ENCODE results near the gene POF1B. TPM values are rescaled to one million over a fixed set of nuclear protein-coding genes. Genes with fewer than 3 reads are reported as not detected.

The POF1B gene, protein sequence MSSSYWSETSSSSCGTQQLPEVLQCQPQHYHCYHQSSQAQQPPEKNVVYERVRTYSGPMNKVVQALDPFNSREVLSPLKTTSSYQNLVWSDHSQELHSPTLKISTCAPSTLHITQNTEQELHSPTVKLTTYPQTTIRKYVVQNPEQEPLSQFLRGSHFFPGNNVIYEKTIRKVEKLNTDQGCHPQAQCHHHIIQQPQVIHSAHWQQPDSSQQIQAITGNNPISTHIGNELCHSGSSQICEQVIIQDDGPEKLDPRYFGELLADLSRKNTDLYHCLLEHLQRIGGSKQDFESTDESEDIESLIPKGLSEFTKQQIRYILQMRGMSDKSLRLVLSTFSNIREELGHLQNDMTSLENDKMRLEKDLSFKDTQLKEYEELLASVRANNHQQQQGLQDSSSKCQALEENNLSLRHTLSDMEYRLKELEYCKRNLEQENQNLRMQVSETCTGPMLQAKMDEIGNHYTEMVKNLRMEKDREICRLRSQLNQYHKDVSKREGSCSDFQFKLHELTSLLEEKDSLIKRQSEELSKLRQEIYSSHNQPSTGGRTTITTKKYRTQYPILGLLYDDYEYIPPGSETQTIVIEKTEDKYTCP
- 4.7 TPM for total RNA-seq
- long read RNA-seq, partial matches to known transcripts, result 2 of 8 reads
- long read RNA-seq, other reads (novel, unspliced or antisense), result 3 of 8 reads

DNA sequence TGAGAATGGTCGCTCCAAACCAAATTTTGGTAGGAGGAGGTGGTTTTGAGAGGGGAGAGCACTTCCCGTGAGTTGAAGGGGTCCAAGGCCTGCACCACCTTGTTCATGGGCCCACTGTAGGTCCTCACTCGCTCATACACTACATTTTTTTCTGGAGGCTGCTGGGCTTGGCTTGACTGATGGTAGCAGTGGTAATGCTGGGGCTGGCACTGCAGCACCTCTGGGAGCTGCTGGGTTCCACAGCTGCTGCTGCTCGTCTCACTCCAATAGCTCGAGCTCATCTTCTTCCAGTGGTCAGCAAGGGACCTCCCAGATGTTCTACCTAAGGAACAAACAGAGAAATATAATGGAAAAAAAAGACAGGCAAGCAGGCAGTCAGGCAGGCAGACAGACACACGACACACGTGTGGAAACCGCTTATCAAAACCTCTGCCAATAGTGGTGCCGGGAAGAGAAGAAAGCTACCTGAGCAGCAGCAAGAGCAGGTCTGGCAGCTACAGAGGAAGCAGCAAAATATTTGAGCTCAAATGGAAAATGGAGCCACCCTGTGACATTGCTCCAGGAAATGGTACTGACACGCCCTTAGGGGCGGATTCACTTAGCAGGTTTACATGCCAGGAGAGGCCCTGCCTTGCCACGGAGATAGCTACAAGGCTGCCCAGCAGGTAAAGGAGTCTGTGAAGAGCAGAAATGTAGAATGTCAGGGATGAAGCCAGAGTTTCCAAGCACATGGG is at the start of gene POF1B:
Gene POF1B (minus strand): TSS at position 492 of the 734 bp plus-strand sequence. CDS start 211 bp downstream, at position 281.
- Histone ChIP-seq H3K9me3 (replicated peaks) (no peaks in the 10 kb centered on the region), H3K27me3 (ENCODE audit: low read depth) (no peaks in the 10 kb centered on the region), H3K27ac (replicated peaks) (no peak within 1 kb of the TSS), H3K4me1 (no peaks in the 10 kb centered on the region), H3K4me3 (peak within 1 kb of the TSS; percentile 43), H3K36me3 (no peaks in the 10 kb centered on the region)
- TF ChIP-seq, protein P1, sequence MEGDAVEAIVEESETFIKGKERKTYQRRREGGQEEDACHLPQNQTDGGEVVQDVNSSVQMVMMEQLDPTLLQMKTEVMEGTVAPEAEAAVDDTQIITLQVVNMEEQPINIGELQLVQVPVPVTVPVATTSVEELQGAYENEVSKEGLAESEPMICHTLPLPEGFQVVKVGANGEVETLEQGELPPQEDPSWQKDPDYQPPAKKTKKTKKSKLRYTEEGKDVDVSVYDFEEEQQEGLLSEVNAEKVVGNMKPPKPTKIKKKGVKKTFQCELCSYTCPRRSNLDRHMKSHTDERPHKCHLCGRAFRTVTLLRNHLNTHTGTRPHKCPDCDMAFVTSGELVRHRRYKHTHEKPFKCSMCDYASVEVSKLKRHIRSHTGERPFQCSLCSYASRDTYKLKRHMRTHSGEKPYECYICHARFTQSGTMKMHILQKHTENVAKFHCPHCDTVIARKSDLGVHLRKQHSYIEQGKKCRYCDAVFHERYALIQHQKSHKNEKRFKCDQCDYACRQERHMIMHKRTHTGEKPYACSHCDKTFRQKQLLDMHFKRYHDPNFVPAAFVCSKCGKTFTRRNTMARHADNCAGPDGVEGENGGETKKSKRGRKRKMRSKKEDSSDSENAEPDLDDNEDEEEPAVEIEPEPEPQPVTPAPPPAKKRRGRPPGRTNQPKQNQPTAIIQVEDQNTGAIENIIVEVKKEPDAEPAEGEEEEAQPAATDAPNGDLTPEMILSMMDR (IDR thresholded peaks at IDR 0.05; ENCODE audit: borderline replicate concordance), result no peak
- intact Hi-C loops (cut with micrococcal nuclease), result no loop called here
- DNase-seq, result no peak

DNA sequence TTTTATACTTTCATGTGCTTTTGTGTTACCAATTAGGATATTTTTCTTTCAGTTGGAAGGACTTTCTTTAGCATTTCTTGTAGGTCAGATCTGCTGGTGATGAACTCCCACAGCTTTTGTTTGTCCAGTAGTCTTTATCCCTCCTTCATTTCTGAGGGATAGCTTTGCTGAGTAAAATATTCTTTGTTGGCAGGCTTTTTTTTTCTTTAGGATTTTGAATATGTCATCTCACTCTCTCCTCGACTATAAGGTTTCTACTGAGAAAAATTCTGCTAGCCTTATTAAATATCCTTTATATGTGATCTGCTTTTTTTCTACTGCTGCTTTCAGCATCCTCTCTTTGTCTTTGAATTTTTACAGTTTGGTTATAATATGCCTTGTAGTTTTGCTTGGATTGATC is 49.6 kb upstream of the POF1B start:
- H3K27ac ChIP-seq (replicated peaks), result no peak overlapping the region
- H3K4me1 ChIP-seq, result no peaks in the 10 kb centered on the region
- H3K36me3 ChIP-seq, result no peaks in the 10 kb centered on the region
- H3K4me3 ChIP-seq, result no peak overlapping the region
- intact Hi-C loops (cut with micrococcal nuclease), result no loop called here
- TF ChIP-seq, protein P1 (IDR thresholded peaks at IDR 0.05; ENCODE audit: borderline replicate concordance), result no peak
- no peaks in the 10 kb centered on the region for H3K27me3 ChIP-seq (ENCODE audit: low read depth)
- peaks cover 13% of the 10 kb centered on the region for H3K9me3 ChIP-seq (replicated peaks)
- DNase-seq, result no peak

DNA sequence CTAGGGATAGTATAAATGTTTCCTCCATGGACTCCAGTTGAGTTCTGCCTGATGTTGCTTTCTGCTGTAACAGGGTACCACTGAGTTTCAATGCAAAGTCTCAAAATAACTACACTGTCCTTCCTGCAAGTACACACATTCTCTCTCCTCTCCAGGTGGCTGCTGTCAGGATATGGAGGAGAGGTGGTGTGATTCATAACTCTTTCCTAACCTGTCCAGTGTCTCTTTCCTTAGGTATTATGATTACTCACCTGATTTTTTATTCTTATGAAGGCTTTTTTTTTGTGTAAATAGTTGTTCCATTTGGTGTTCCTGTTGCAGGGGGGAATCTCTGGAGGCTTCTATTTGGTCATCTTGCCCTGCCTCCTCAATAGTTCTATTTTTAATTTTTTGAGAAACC is 39.8 kb upstream of the POF1B start:
- no peaks in the 10 kb centered on the region for H3K4me1 ChIP-seq
- no peaks in the 10 kb centered on the region for H3K27me3 ChIP-seq (ENCODE audit: low read depth)
- H3K9me3 ChIP-seq (replicated peaks), result no peaks in the 10 kb centered on the region
- TF ChIP-seq, protein P1 (IDR thresholded peaks at IDR 0.05; ENCODE audit: borderline replicate concordance), result no peak
- intact Hi-C loops (cut with micrococcal nuclease), result no loop called here
- DNase-seq, result no peak
- no peak overlapping the region for H3K4me3 ChIP-seq
- H3K36me3 ChIP-seq, result no peaks in the 10 kb centered on the region
- no peak overlapping the region for H3K27ac ChIP-seq (replicated peaks)

DNA sequence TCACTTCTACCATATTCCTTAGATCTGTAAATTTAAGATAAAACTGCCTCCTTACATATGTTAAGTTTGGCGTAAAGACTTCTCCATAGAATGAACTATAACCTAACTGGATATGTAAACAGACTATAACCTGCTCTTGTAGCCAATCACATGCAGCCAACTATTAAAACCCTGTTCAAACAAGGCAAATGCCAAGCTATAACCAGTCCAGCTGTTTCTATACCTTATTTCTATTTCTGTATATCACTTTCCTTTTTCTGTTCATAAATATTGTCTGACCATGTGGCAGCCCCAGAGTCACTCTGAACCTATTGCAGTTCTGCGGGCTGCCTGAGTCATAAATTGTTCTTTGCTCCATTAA is 12.4 kb upstream of the POF1B start:
- no peaks in the 10 kb centered on the region for H3K4me1 ChIP-seq
- no peaks in the 10 kb centered on the region for H3K9me3 ChIP-seq (replicated peaks)
- no peaks in the 10 kb centered on the region for H3K36me3 ChIP-seq
- no peaks in the 10 kb centered on the region for H3K27me3 ChIP-seq (ENCODE audit: low read depth)
- H3K27ac ChIP-seq (replicated peaks), result no peak overlapping the region
- DNase-seq, result no peak
- H3K4me3 ChIP-seq, result no peak overlapping the region
- intact Hi-C loops (cut with micrococcal nuclease), result no loop called here
- TF ChIP-seq, protein P1 (IDR thresholded peaks at IDR 0.05; ENCODE audit: borderline replicate concordance), result no peak

DNA sequence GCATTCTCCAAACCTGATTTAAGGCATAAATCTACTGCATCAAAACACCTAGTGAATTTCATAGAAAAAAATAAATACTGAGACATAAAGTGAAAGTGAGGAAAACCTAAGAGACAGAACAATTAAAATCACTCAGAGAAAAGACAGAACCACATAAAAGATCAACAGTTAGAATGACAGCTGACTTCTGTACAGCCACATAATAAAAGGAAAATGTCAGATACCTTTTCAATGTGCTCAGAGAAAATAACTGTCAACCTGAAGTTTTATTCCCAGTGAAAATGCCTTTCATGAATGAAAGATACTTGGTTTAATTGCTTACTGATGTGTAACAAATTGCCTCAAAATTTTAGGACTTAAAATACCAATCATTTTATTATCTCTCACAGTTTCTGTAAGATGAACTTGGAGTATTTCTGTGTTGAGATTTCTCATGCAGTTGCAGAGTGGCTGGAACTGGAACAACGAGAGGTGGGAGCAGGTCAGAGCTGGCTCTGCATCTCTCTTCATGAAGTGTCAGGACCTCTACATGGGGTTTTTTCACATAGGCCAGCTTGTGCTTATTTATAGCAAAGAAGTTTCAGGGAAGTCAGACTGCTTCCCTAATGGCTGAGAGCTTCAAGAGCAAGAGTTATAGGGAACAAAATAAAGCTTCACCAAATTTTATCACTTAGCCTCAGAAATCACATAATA is 11.9 kb upstream of the POF1B start:
- no peaks in the 10 kb centered on the region for H3K9me3 ChIP-seq (replicated peaks)
- no peaks in the 10 kb centered on the region for H3K36me3 ChIP-seq
- TF ChIP-seq, protein P1 (IDR thresholded peaks at IDR 0.05; ENCODE audit: borderline replicate concordance), result no peak
- H3K4me3 ChIP-seq, result no peak overlapping the region
- H3K4me1 ChIP-seq, result no peaks in the 10 kb centered on the region
- no peak overlapping the region for H3K27ac ChIP-seq (replicated peaks)
- DNase-seq, result no peak
- H3K27me3 ChIP-seq (ENCODE audit: low read depth), result no peaks in the 10 kb centered on the region
- intact Hi-C loops (cut with micrococcal nuclease), result no loop called here

Data from left ventricle myocardium inferior (tissue), 1 donor.